GM23338 (cell line): Measurements from ENCODE around the gene NDC1.

Source experiments
- CREB1 ChIP-seq: fragments of 250-450 bp; sonication (Bioruptor Pico); IDR thresholded peaks from 2 replicates; pipeline ENCODE4 v1.5.0; 2020; ENCODE audit warnings: low read depth, mild to moderate bottlenecking, moderate library complexity
- CTCF ChIP-seq, 2 experiments: fragments of 200-600 bp in 1 of 2; sonication (generic) in 1 of 2; conservative IDR thresholded peaks; 2 replicates each; pipeline versions ENCODE4 v1.5.1 to v1.6.1; 2016 to 2017; ENCODE audit warnings: antibody characterized with exemption in 2 of 2, low read depth in 2 of 2, mild to moderate bottlenecking in 2 of 2, moderate library complexity in 1 of 2
- ETS1 ChIP-seq: IDR thresholded peaks from 2 replicates; pipeline ENCODE4 v1.6.1; 2016; ENCODE audit warnings: antibody characterized with exemption
- EZH2 ChIP-seq: fragments of 200-600 bp; sonication (generic); IDR thresholded peaks from one replicate; pipeline ENCODE4 v1.8.0; 2017; ENCODE audit warnings: antibody characterized with exemption, mild to moderate bottlenecking, low read depth; ENCODE audit not compliant: unreplicated experiment
- EZH2phosphoT487 ChIP-seq: fragments of 200-600 bp; sonication (generic); IDR thresholded peaks from one replicate; pipeline ENCODE4 v1.8.1; 2018; ENCODE audit warnings: antibody characterized with exemption; ENCODE audit not compliant: unreplicated experiment
- JUNB ChIP-seq: IDR thresholded peaks from one replicate; pipeline ENCODE4 v1.6.1; 2016; ENCODE audit warnings: antibody characterized with exemption; ENCODE audit not compliant: unreplicated experiment
- NANOG ChIP-seq: IDR thresholded peaks from 2 replicates; pipeline ENCODE4 v1.6.1; 2016; ENCODE audit warnings: antibody characterized with exemption, borderline replicate concordance
- POLR2AphosphoS5 ChIP-seq: IDR thresholded peaks from 2 replicates; pipeline ENCODE4 v1.6.1; 2016; ENCODE audit warnings: antibody characterized with exemption, low read depth
- REST ChIP-seq: IDR thresholded peaks from one replicate; pipeline ENCODE4 v1.6.1; 2018; ENCODE audit warnings: antibody characterized with exemption; ENCODE audit not compliant: unreplicated experiment
- STAT1 ChIP-seq: IDR thresholded peaks from one replicate; pipeline ENCODE4 v1.6.1; 2016; ENCODE audit warnings: antibody characterized with exemption; ENCODE audit not compliant: unreplicated experiment
- ZNF114 ChIP-seq: fragments of 250-450 bp; sonication (Bioruptor Pico); IDR thresholded peaks from 2 replicates; pipeline ENCODE4 v1.5.0; 2020; ENCODE audit warnings: mild to moderate bottlenecking, moderate library complexity
- ZNF331 ChIP-seq: fragments of 250-450 bp; sonication (Bioruptor Pico); IDR thresholded peaks from 2 replicates; pipeline ENCODE4 v1.5.0; 2020; ENCODE audit warnings: low read depth, mild to moderate bottlenecking, moderate library complexity
- ZNF462 ChIP-seq: fragments of 250-450 bp; sonication (Bioruptor Pico); IDR thresholded peaks from 2 replicates; pipeline ENCODE4 v1.5.0; 2020; ENCODE audit warnings: mild to moderate bottlenecking, moderate library complexity

GRCh38 chr1:53781654-53782053 is 56.4 kb downstream of the NDC1 start:
- TF ChIP-seq CTCF (conservative IDR thresholded peaks at IDR 0.05; ENCODE audit: low read depth in 2 of 2) (no peak), ZNF331 (CRISPR knock-in tag) (no peak), EZH2 (no peak), POLR2AphosphoS5 (no peak), JUNB (no peak), STAT1 (no peak), ZNF114 (CRISPR knock-in tag) (no peak), REST (no peak), ETS1 (no peak), EZH2phosphoT487 (no peak), NANOG (no peak), CREB1 (CRISPR knock-in tag) (no peak), ZNF462 (no peak)
